SK-N-SH treated with all-trans-retinoic acid at 6 μM for 48 hours (cell line): Measurements from ENCODE around the gene TAT.

ENCODE experiments used
- ATAC-seq: fragments of 200-7000 bp; cut with Tn5 transposase; 3 replicates; pipeline ENCODE4 v1.9.1; 2020; ENCODE audit warnings: mild to moderate bottlenecking, moderate library complexity
- ARNTL ChIP-seq: fragments of 450-650 bp; formaldehyde crosslinking; IDR thresholded peaks from 2 replicates; pipeline ENCODE4 v1.5.0; 2020; ENCODE audit warnings: low read depth, mild to moderate bottlenecking, moderate library complexity, borderline replicate concordance
- CSDC2 ChIP-seq: fragments of 250-450 bp; sonication (Bioruptor Pico); IDR thresholded peaks from 2 replicates; pipeline ENCODE4 v1.5.0; 2020; ENCODE audit warnings: mild to moderate bottlenecking, moderate library complexity
- ESRRG ChIP-seq: fragments of 250-450 bp; sonication (Bioruptor Pico); IDR thresholded peaks from 2 replicates; pipeline ENCODE4 v1.6.1; 2021; ENCODE audit warnings: mild to moderate bottlenecking
- GLIS3 ChIP-seq: fragments of 250-450 bp; sonication (Bioruptor Pico); IDR thresholded peaks from 2 replicates; pipeline ENCODE4 v1.5.0; 2020; ENCODE audit warnings: mild to moderate bottlenecking, moderate library complexity
- ISL1 ChIP-seq: fragments of 250-450 bp; sonication (Bioruptor Pico); IDR thresholded peaks from 2 replicates; pipeline ENCODE4 v2.1.2; 2022; ENCODE audit warnings: mild to moderate bottlenecking, moderate library complexity
- OSR1 ChIP-seq: fragments of 250-450 bp; sonication (Bioruptor Pico); IDR thresholded peaks from 2 replicates; pipeline ENCODE4 v1.8.0; 2022; ENCODE audit warnings: moderate library complexity, mild to moderate bottlenecking, inconsistent platforms
- PATZ1 ChIP-seq: fragments of 250-450 bp; sonication (Bioruptor Pico); IDR thresholded peaks from 2 replicates; pipeline ENCODE4 v1.8.0; 2020; ENCODE audit warnings: mild to moderate bottlenecking, moderate library complexity, borderline replicate concordance
- PPARA ChIP-seq: fragments of 250-450 bp; sonication (Bioruptor Pico); IDR thresholded peaks from 2 replicates; pipeline ENCODE4 v1.5.0; 2020; ENCODE audit warnings: mild to moderate bottlenecking, borderline replicate concordance
- RARB ChIP-seq: fragments of 250-450 bp; sonication (Bioruptor Pico); IDR thresholded peaks from 2 replicates; pipeline ENCODE4 v1.8.0; 2021; ENCODE audit warnings: mild to moderate bottlenecking, moderate library complexity
- SNAI2 ChIP-seq: fragments of 250-450 bp; sonication (Bioruptor Pico); IDR thresholded peaks from 2 replicates; pipeline ENCODE4 v1.5.0; 2020; ENCODE audit warnings: mild to moderate bottlenecking, moderate library complexity
- TCF4 ChIP-seq: fragments of 250-450 bp; sonication (Bioruptor Pico); IDR thresholded peaks from 2 replicates; pipeline ENCODE4 v1.8.0; 2021; ENCODE audit warnings: mild to moderate bottlenecking, moderate library complexity, borderline replicate concordance
- TOX ChIP-seq: fragments of 250-450 bp; sonication (Bioruptor Pico); IDR thresholded peaks from 2 replicates; pipeline ENCODE4 v1.8.0; 2021; ENCODE audit warnings: mild to moderate bottlenecking, moderate library complexity, borderline replicate concordance
- ZC3H10 ChIP-seq: fragments of 250-450 bp; sonication (Bioruptor Pico); IDR thresholded peaks from 2 replicates; pipeline ENCODE4 v1.5.1; 2021; ENCODE audit warnings: mild to moderate bottlenecking, moderate library complexity
- ZFP3 ChIP-seq: fragments of 250-450 bp; sonication (Bioruptor Pico); IDR thresholded peaks from 2 replicates; pipeline ENCODE4 v1.5.0; 2020; ENCODE audit warnings: mild to moderate bottlenecking, moderate library complexity
- ZFP30 ChIP-seq: fragments of 450-650 bp; formaldehyde crosslinking; IDR thresholded peaks from 2 replicates; pipeline ENCODE4 v1.5.0; 2022; ENCODE audit warnings: mild to moderate bottlenecking, moderate library complexity
- ZNF565 ChIP-seq: fragments of 450-650 bp; formaldehyde crosslinking; conservative IDR thresholded peaks from 2 replicates; pipeline ENCODE4 v1.5.0; 2020; ENCODE audit warnings: low read depth, mild to moderate bottlenecking, moderate library complexity
- ZNF70 ChIP-seq: fragments of 450-650 bp; formaldehyde crosslinking; IDR thresholded peaks from 2 replicates; pipeline ENCODE4 v1.5.0; 2020; ENCODE audit warnings: mild to moderate bottlenecking, moderate library complexity
- ZNF8 ChIP-seq: fragments of 450-650 bp; formaldehyde crosslinking; IDR thresholded peaks from 2 replicates; pipeline ENCODE4 v1.5.0; 2020; ENCODE audit warnings: mild to moderate bottlenecking, moderate library complexity
- TF ChIP-seq, protein P1 (sequence below): fragments of 250-450 bp; sonication (Bioruptor Pico); IDR thresholded peaks from 2 replicates; pipeline ENCODE4 v1.8.0; 2021; ENCODE audit warnings: low read depth, mild to moderate bottlenecking, moderate library complexity, borderline replicate concordance
- TF ChIP-seq, protein P2 (sequence below): fragments of 250-450 bp; sonication (Bioruptor Pico); IDR thresholded peaks from 2 replicates; pipeline ENCODE4 v1.5.1; 2020; ENCODE audit warnings: low read depth, mild to moderate bottlenecking, moderate library complexity
- TF ChIP-seq, protein P3 (sequence below): fragments of 250-450 bp; sonication (Bioruptor Pico); IDR thresholded peaks from 2 replicates; pipeline ENCODE4 v1.5.1; 2021; ENCODE audit warnings: mild to moderate bottlenecking, moderate library complexity

Gene TAT

DNA sequence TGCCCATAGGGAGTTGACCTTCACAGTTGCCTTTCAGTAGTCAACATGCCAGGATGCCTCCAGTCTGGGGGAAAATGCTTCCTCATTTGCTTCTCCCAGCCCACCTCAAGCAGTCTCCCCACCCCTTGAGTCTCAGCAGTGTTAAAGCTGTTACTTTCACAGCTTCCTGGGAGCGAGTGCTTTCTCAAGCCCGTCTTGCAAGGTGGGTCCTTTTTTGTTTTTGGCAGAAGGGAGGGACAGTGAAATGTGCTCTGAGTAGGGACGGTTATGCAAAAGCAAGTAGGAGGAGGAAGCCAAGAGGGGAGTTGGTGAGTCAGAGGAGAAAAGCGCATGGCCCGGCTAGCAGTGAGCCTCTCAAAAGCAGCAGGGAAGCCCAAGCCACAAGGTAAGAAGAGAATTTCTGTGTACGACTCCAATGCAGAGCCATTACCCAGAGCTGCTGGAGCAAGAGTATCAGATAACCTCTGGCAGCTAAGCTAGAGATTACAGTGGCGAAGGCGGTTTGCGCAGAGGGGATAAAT, 50.7 kb downstream of the TAT start, which contains the start of gene CHST4:
Gene CHST4, plus strand, starts transcription at position 316 of the 521 bp plus-strand sequence. CDS start 10,252 bp downstream, outside the sequence.
- peak; percentile 94 for ATAC-seq
- TF ChIP-seq PPARA, result no peak
- TF ChIP-seq ESRRG, result no peak
- no peak for TF ChIP-seq OSR1 (CRISPR knock-in tag)
- TF ChIP-seq CSDC2 (CRISPR knock-in tag), result no peak
- TF ChIP-seq TOX (CRISPR knock-in tag), result no peak
- TF ChIP-seq, protein P1, sequence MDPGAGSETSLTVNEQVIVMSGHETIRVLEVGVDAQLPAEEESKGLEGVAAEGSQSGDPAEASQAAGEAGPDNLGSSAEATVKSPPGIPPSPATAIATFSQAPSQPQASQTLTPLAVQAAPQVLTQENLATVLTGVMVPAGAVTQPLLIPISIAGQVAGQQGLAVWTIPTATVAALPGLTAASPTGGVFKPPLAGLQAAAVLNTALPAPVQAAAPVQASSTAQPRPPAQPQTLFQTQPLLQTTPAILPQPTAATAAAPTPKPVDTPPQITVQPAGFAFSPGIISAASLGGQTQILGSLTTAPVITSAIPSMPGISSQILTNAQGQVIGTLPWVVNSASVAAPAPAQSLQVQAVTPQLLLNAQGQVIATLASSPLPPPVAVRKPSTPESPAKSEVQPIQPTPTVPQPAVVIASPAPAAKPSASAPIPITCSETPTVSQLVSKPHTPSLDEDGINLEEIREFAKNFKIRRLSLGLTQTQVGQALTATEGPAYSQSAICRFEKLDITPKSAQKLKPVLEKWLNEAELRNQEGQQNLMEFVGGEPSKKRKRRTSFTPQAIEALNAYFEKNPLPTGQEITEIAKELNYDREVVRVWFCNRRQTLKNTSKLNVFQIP (CRISPR knock-in tag), result no peak
- TF ChIP-seq PATZ1 (CRISPR knock-in tag), result no peak
- TF ChIP-seq ISL1, result no peak
- TF ChIP-seq TCF4 (CRISPR knock-in tag), result no peak
- no peak for TF ChIP-seq GLIS3 (CRISPR knock-in tag)
- TF ChIP-seq ARNTL (CRISPR knock-in tag), result no peak
- TF ChIP-seq, protein P2, sequence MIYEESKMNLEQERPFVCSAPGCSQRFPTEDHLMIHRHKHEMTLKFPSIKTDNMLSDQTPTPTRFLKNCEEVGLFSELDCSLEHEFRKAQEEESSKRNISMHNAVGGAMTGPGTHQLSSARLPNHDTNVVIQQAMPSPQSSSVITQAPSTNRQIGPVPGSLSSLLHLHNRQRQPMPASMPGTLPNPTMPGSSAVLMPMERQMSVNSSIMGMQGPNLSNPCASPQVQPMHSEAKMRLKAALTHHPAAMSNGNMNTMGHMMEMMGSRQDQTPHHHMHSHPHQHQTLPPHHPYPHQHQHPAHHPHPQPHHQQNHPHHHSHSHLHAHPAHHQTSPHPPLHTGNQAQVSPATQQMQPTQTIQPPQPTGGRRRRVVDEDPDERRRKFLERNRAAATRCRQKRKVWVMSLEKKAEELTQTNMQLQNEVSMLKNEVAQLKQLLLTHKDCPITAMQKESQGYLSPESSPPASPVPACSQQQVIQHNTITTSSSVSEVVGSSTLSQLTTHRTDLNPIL, result no peak
- no peak for TF ChIP-seq RARB (CRISPR knock-in tag)
- TF ChIP-seq ZNF8 (CRISPR knock-in tag), result no peak
- no peak for TF ChIP-seq SNAI2 (CRISPR knock-in tag)
- TF ChIP-seq ZNF565 (CRISPR knock-in tag), result no peak
- no peak for TF ChIP-seq ZFP30 (CRISPR knock-in tag)
- no peak for TF ChIP-seq ZC3H10
- TF ChIP-seq ZNF70 (CRISPR knock-in tag), result no peak
- TF ChIP-seq ZFP3 (CRISPR knock-in tag), result no peak

DNA sequence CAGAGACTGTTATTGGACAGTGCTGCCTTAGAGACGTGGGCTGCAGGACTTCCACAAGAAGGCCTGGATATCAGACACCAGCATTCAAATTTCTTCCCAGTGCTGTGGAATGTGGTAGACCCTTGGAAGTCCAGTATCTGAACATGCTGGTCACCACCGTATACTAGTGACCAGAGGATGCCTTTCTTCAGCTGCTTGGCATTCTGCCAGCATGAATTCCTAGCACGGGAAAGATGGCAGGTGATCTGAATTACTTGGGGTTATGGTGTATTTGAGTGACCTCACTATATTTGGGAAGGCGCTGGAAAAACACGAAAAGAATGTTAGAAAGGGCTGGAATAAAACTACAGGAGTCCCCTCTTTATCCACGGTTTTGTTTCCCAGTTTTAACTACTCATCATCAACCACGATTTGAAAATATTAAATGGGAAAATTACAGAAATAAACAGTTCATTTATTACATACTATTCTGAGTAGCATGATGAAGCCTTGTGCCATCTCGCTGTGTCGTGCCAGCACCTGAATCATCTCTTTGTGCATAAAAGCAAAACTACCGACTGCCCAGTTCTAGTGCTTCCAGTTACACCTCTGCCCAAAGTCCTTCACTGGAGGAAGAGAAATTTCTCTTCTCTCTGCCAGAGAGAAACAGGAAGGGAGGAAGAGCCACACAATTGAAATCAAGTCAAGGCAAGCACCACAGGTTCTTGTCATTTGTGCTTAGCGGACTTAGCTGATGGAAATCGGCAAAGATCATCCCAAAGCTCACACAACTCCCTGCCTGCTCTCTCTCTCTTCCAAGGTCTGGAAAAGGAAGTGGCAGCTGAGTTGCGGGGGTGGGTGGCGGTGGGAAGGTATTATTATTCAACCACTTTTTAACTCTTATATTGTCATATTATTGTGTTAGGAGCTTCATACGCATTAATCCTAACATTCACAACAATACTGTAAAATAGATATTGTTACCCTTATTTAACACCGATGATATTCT, 52.0 kb downstream of the TAT start:
- no peak for ATAC-seq
- TF ChIP-seq SNAI2 (CRISPR knock-in tag), result no peak
- no peak for TF ChIP-seq ZNF8 (CRISPR knock-in tag)
- TF ChIP-seq, protein P2, result no peak

GRCh38 chr16:71520550-71520949, 56.3 kb downstream of the TAT start:
- no peak for ATAC-seq
- TF ChIP-seq ESRRG (no peak), ZNF565 (CRISPR knock-in tag) (no peak), SNAI2 (CRISPR knock-in tag) (no peak), CSDC2 (CRISPR knock-in tag) (no peak), OSR1 (CRISPR knock-in tag) (no peak), RARB (CRISPR knock-in tag) (no peak), TOX (CRISPR knock-in tag) (no peak), TCF4 (CRISPR knock-in tag) (no peak), ZNF8 (CRISPR knock-in tag) (no peak), ZFP30 (CRISPR knock-in tag) (no peak), ZFP3 (CRISPR knock-in tag) (no peak), PPARA (no peak), ZNF70 (CRISPR knock-in tag) (no peak)
- TF ChIP-seq, protein P3, sequence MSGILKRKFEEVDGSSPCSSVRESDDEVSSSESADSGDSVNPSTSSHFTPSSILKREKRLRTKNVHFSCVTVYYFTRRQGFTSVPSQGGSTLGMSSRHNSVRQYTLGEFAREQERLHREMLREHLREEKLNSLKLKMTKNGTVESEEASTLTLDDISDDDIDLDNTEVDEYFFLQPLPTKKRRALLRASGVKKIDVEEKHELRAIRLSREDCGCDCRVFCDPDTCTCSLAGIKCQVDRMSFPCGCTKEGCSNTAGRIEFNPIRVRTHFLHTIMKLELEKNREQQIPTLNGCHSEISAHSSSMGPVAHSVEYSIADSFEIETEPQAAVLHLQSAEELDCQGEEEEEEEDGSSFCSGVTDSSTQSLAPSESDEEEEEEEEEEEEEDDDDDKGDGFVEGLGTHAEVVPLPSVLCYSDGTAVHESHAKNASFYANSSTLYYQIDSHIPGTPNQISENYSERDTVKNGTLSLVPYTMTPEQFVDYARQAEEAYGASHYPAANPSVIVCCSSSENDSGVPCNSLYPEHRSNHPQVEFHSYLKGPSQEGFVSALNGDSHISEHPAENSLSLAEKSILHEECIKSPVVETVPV (CRISPR knock-in tag), result no peak
- TF ChIP-seq, protein P1 (CRISPR knock-in tag), result no peak
